SK-MEL-5 (cell line): ENCODE data around the gene NUDCD2. TPM values are rescaled to one million over a fixed set of nuclear protein-coding genes. Genes with fewer than 3 reads are reported as not detected.
"Not testable (repeated sequence)": the region's sequence is repeated elsewhere in the genome, so short reads cannot be mapped to it uniquely, and the experiment has no call there.

Source experiments
- DNase-seq: peaks from one replicate; pipeline ENCODE4 v3.0.0-alpha.2; 2016; ENCODE audit warnings: low read depth, low spot score
- in situ Hi-C: cut with HindIII; loops from 2 replicates; pipeline ENCODE4 v1.10.0; 2016; ENCODE audit warnings: low sequenced_read_pairs, high pct_unique_total_duplicates, low pct_unique_long_range_greater_than_20kb
- small RNA-seq, 2 experiments: library from RNA; depleted of rRNA; stranded (forward); fragments of <200 nt; gene quantifications; one replicate each; pipeline ENCODE3, GENCODE V24; 2014
- total RNA-seq: library from RNA; depleted of rRNA; stranded (reverse); fragments of >200 nt; shearing (Covaris generic); gene quantifications from 2 replicates; pipeline ENCODE4 v1.2.3, GENCODE V29; 2014; rRNA removed

Gene NUDCD2
- total RNA-seq, 1 experiment from 2014 or later: 6.1 TPM

DNA sequence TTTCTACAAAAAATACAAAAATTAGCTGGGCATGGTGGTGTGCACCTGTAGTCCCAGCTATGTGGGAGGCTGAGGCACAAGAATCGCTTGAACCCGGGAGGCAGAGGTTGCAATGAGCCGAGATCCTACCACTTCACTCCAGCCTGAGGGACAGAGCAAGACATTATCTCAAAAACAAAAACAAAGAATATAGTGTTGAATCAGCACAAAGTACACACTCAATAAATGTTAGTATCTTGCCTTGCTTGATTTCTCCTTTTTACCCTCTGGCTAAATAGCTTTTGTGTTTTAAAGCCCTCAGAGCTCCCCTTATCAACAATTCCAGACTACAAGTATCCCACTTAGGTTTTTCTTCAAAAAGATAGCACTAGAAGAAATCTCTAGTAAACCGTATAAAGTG lies 60.0 kb downstream of the NUDCD2 start:
- DNase-seq: no peak
- in situ Hi-C loops: no loop called here

DNA sequence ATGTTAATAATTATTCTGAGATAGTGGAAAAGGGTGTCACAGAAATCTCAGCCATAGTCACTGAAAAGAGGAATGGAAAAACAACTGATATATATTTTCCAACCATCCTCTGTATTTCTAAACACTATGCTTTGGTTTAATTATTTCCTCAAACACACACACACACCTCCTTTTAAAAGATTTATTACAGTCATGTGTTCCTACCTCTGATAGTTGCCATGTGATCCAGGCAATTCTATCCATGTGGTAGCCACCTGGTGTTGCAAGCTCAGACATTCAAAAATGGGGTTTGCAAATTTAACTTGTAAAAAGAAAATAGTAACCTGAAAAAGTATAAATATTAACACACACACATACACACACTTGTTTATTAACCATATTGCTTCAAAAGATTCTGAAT lies 62.5 kb downstream of the NUDCD2 start:
- no peak for DNase-seq
- in situ Hi-C loops: no loop called here

DNA sequence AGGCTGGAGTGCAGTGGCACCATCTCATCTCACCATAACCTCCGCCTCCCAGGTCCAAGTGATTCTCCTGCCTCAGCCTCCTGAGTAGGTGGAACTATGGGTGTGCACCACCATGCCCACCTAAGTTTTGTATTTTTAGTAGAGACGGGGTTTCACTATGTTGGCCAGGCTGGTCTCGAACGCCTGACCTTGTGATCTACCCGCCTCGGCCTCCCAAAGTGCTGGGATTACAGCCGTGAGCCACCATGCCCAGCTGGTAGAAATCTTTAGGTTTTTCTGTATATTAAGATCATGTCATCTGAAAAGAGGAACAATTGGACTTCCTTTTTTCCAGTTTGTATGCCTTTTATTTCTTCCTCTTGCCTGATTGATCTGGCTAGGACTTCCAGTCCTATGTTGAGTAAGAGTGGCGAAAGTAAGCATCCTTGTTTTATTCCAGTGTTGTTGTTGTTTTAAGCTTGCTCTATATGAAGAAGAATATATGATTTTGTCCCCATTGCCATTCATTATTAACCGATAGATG lies 63.0 kb downstream of the NUDCD2 start:
- DNase-seq, in situ Hi-C loops: not testable (repeated sequence)

Small RNAs within 50 kb of the gene (small RNA-seq; reads per million reads assigned to genes)
- gene AC008723.1: 0 reads per million in 2 experiments

Other genes with a start within 250 kb of the NUDCD2 start
- 236 and 248 TPM in 2 replicates for gene CCNG1, start 22.5 kb downstream of the NUDCD2 start, total RNA-seq
- gene HMMR, start 530 bp upstream of the NUDCD2 start, total RNA-seq: 47.6 and 52.9 TPM in 2 replicates
- 43.2 and 48.9 TPM in 2 replicates for gene MAT2B, start 45.5 kb upstream of the NUDCD2 start, total RNA-seq